ENCODE results near the gene ADAMTS9. TPM values are rescaled to one million over a fixed set of nuclear protein-coding genes. Genes with fewer than 3 reads are reported as not detected.

Gene ADAMTS9
- total RNA-seq, 1 experiment from 2014 or later = 0.46 TPM

DNA sequence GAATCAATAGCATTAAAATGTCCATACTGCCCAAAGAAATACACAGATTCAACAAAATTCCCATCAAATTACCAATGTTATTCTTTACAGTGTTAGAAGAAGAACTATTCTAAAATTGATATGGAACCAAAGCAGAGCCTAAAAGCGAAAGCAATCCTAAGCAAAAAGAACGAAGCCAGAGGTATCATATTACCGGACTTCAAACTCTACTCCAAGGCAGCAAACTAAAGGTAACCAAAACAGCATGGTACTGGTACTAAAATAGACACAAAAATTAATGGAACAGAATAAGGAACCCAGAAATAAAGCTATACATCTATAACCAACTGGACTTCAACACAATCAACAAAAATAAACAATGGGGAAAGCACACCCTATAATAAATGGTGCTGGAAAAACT lies 167.5 kb downstream of the ADAMTS9 start:
- H3K14ac ChIP-seq (ENCODE audit: insufficient read depth, low read length) = no peak overlapping the region
- no peak overlapping the region for H3K18ac ChIP-seq (ENCODE audit: insufficient read length, low read depth, low read length)
- no peak overlapping the region for H2BK15ac ChIP-seq (ENCODE audit: low read depth, low read length)
- H3K27ac Mint-ChIP-seq = no peak overlapping the region
- no peaks in the 10 kb centered on the region for H3K27me3 ChIP-seq (ENCODE audit: insufficient read depth, low read length)
- no peak overlapping the region for H4K91ac ChIP-seq (ENCODE audit: insufficient read length, low read depth, low read length)
- no peak overlapping the region for H2BK5ac ChIP-seq (ENCODE audit: insufficient read length, low read length)
- no peak overlapping the region for H3T11ph ChIP-seq (ENCODE audit: low read length)
- H2BK20ac ChIP-seq (ENCODE audit: low read depth, low read length, poor library complexity, severe bottlenecking) = no peak overlapping the region
- no peaks in the 10 kb centered on the region for H3K79me2 ChIP-seq (ENCODE audit: insufficient read depth, low read length)
- no peak overlapping the region for H3K27ac ChIP-seq (ENCODE audit: insufficient read length, low read depth, low read length)
- no peak for DNase-seq
- no peak overlapping the region for H2BK120ac ChIP-seq (ENCODE audit: low read depth, low read length, poor library complexity, severe bottlenecking)
- no peak overlapping the region for H3K4me3 Mint-ChIP-seq
- no peak overlapping the region for H3K9ac ChIP-seq (ENCODE audit: extremely low read depth, insufficient read length, low read length)
- WGBS (ENCODE audit: extremely low coverage, insufficient read length, low lambda C conversion rate) = no CpG with 5 or more reads among the region's 3 CpGs
- H2BK12ac ChIP-seq (ENCODE audit: insufficient read length, low read depth, low read length) = no peak overlapping the region
- TF ChIP-seq CTCF (conservative IDR thresholded peaks at IDR 0.05) = no peak
- no peaks in the 10 kb centered on the region for H3K23me2 ChIP-seq (ENCODE audit: insufficient read length, low read depth, low read length, poor library complexity, severe bottlenecking)
- H4K8ac ChIP-seq (replicated peaks; ENCODE audit: insufficient read length, low read depth, low read length) = no peak overlapping the region
- no peak overlapping the region for H3K4me2 ChIP-seq (ENCODE audit: insufficient read depth, insufficient read length, low read length)
- H3K4me1 Mint-ChIP-seq = peaks cover 3 to 8% of the 10 kb centered on the region in 2 experiments; a peak in 1 of 4 replicates
- H3K79me1 ChIP-seq (ENCODE audit: insufficient read depth, low read depth, low read length, poor library complexity, severe bottlenecking) = no peaks in the 10 kb centered on the region
- H3K9me3 ChIP-seq (ENCODE audit: control insufficient read depth, low read depth, low read length) = no peaks in the 10 kb centered on the region
- no peaks in the 10 kb centered on the region for H3K27me3 Mint-ChIP-seq (ENCODE audit: low read depth)
- peaks cover 0 to 4% (median 2%) of the 10 kb centered on the region in 3 experiments; a peak in 3 of 7 replicates for H3K36me3 Mint-ChIP-seq (ENCODE audit: insufficient read depth in 1 of 3, low read depth in 3 of 3)
- H3K4me1 ChIP-seq (ENCODE audit: insufficient read depth, low read length) = no peaks in the 10 kb centered on the region
- H3K9me3 Mint-ChIP-seq = peaks cover 6 to 15% of the 10 kb centered on the region in 2 experiments; a peak in 4 of 5 replicates
- no peak overlapping the region for H2AFZ ChIP-seq (ENCODE audit: low read length)
- no peak overlapping the region for H3K4ac ChIP-seq (ENCODE audit: low read depth, low read length)
- no peak overlapping the region for H3K23ac ChIP-seq (ENCODE audit: insufficient read length, low read depth, low read length)
- no peak overlapping the region for H2AK5ac ChIP-seq (ENCODE audit: insufficient read length, low read length)
- H3K56ac ChIP-seq (ENCODE audit: insufficient read length, low read depth, low read length) = no peak overlapping the region
- no peaks in the 10 kb centered on the region for H4K20me1 ChIP-seq (ENCODE audit: control insufficient read depth, insufficient read depth, insufficient read length)
- H4K5ac ChIP-seq (ENCODE audit: insufficient read length, low read depth, low read length) = no peak overlapping the region
